ENCODE measurements around the gene ZFP36L2.
"Not testable (repeated sequence)": the region's sequence is repeated elsewhere in the genome, so short reads cannot be mapped to it uniquely, and the experiment has no call there.

ZFP36L2 gene

GRCh38 chr2:43207553-43208300 lies 18.7 kb downstream of the ZFP36L2 start:
- no peak for DNase-seq (ENCODE audit: low read depth in 2 of 2)

GRCh38 chr2:43206602-43207001 lies 19.8 kb downstream of the ZFP36L2 start:
- DNase-seq (ENCODE audit: low read depth in 2 of 2) = no peak

GRCh38 chr2:43203373-43203772 lies 23.0 kb downstream of the ZFP36L2 start:
- DNase-seq (ENCODE audit: low read depth in 2 of 2) = no peak

- no peak for DNase-seq (ENCODE audit: low read depth in 2 of 2)
Observed at GRCh38 chr2:43202289-43202688, 24.1 kb downstream of the ZFP36L2 start.

GRCh38 chr2:43201497-43201896 lies 24.9 kb downstream of the ZFP36L2 start:
- no peak for DNase-seq (ENCODE audit: low read depth in 2 of 2)

GRCh38 chr2:43201016-43201415 lies 25.4 kb downstream of the ZFP36L2 start:
- no peak for DNase-seq (ENCODE audit: low read depth in 2 of 2)

- no peak for DNase-seq (ENCODE audit: low read depth in 2 of 2)
Observed at GRCh38 chr2:43199492-43200488, 26.6 kb downstream of the ZFP36L2 start.

GRCh38 chr2:43198263-43198662 lies 28.1 kb downstream of the ZFP36L2 start:
- no peak for DNase-seq (ENCODE audit: low read depth in 2 of 2)

- DNase-seq (ENCODE audit: low read depth in 2 of 2) = no peak
Observed at GRCh38 chr2:43197588-43197896, 28.9 kb downstream of the ZFP36L2 start.

- no peak for DNase-seq (ENCODE audit: low read depth in 2 of 2)
Observed at GRCh38 chr2:43196768-43197587, 29.4 kb downstream of the ZFP36L2 start.

GRCh38 chr2:43194121-43194869 lies 32.1 kb downstream of the ZFP36L2 start:
- no peak for DNase-seq (ENCODE audit: low read depth in 2 of 2)

- no peak for DNase-seq (ENCODE audit: low read depth in 2 of 2)
Observed at GRCh38 chr2:43193652-43194120, 32.7 kb downstream of the ZFP36L2 start.

- DNase-seq (ENCODE audit: low read depth in 2 of 2) = no peak
Observed at GRCh38 chr2:43192744-43193651, 33.4 kb downstream of the ZFP36L2 start.

- no peak for DNase-seq (ENCODE audit: low read depth in 2 of 2)
Observed at GRCh38 chr2:43191947-43192516, 34.4 kb downstream of the ZFP36L2 start.

GRCh38 chr2:43190311-43191052 lies 35.9 kb downstream of the ZFP36L2 start:
- DNase-seq (ENCODE audit: low read depth in 2 of 2) = no peak

- DNase-seq (ENCODE audit: low read depth in 2 of 2) = not testable (repeated sequence)
Observed at GRCh38 chr2:43189861-43190260, 36.5 kb downstream of the ZFP36L2 start.

- DNase-seq (ENCODE audit: low read depth in 2 of 2) = no peak
Observed at GRCh38 chr2:43188561-43189386, 37.6 kb downstream of the ZFP36L2 start.
